Gastrocnemius medialis (tissue), 4 donors: ENCODE results near the gene RIMBP2.

ENCODE experiments used
- POLR2A ChIP-seq, 2 donors: fragments of 450-650 bp; IDR thresholded peaks; one replicate each; pipeline ENCODE4 v1.6.1; 2017; ENCODE audit warnings: antibody characterized with exemption in 2 of 2, mild to moderate bottlenecking in 2 of 2, moderate library complexity in 2 of 2
- TF ChIP-seq, protein P1 (sequence below), 5 experiments: fragments of 450-650 bp in 3 of 5; fragments of 200-600 bp in 2 of 5; sonication (generic) in 2 of 5; IDR thresholded peaks in 4 of 5; conservative IDR thresholded peaks in 1 of 5; 1 replicate in 4 of 5; 2 replicates in 1 of 5; pipeline ENCODE4 v1.5.1; 2016 to 2019; ENCODE audit warnings: antibody characterized with exemption in 5 of 5, mild to moderate bottlenecking in 3 of 5, moderate library complexity in 3 of 5

DNA sequence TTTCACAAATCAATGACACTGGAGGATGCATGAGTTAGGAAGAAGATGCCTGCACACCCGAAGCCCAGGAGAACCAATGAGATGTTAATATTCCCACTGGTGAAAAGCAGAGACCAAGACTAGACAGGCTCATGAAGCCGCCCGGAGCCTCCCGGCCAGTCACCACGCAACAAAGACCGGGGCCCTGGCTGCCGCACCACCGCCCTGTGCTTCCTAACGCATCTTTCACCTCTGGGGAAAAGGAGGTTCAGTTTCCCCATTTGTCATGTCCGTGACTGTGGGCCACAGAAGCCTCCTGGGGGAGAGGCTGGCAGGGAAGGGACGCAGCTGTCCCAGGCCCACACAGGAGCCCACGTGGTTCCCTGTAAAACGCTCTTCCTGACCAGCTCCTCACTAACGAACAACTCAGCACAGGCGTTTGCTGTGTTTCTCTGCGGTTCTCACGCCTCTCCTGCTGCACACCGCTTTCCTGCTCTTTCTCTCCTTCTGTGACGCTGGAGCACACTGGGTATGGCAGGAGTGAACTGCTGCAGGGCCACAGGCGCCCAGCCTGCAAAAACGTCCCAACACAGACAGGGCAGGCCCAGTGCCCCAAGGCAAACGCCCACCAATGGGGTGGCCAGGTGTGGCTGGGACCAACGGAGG lies 10.8 kb downstream of the RIMBP2 start:
- no peak for TF ChIP-seq POLR2A (IDR thresholded peaks at IDR 0.05)
- TF ChIP-seq, protein P1, sequence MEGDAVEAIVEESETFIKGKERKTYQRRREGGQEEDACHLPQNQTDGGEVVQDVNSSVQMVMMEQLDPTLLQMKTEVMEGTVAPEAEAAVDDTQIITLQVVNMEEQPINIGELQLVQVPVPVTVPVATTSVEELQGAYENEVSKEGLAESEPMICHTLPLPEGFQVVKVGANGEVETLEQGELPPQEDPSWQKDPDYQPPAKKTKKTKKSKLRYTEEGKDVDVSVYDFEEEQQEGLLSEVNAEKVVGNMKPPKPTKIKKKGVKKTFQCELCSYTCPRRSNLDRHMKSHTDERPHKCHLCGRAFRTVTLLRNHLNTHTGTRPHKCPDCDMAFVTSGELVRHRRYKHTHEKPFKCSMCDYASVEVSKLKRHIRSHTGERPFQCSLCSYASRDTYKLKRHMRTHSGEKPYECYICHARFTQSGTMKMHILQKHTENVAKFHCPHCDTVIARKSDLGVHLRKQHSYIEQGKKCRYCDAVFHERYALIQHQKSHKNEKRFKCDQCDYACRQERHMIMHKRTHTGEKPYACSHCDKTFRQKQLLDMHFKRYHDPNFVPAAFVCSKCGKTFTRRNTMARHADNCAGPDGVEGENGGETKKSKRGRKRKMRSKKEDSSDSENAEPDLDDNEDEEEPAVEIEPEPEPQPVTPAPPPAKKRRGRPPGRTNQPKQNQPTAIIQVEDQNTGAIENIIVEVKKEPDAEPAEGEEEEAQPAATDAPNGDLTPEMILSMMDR (IDR thresholded peaks at IDR 0.05 in 4 of 5, conservative IDR thresholded peaks at IDR 0.05 in 1 of 5), result no peak
